Activated CD8-positive, alpha-beta memory T cell treated with anti-CD3 and anti-CD28 coated beads for 1 hour (primary cell): Measurements from ENCODE around the gene SGCD.

Experiments used
- DNase-seq, 2 donors: peaks; one replicate each; pipeline ENCODE4 v3.0.0-alpha.2; 2020; ENCODE audit warnings: low read depth in 1 of 2; ENCODE audit errors: extremely low read depth in 1 of 2

Gene SGCD

GRCh38 chr5:156755421-156756087, 428.6 kb downstream of the SGCD start:
- no peak for DNase-seq

- no peak for DNase-seq
These were observed 431.2 kb downstream of the SGCD start for GRCh38 chr5:156758011-156758791.

GRCh38 chr5:156759156-156759555, 432.2 kb downstream of the SGCD start:
- no peak for DNase-seq

GRCh38 chr5:156762771-156763170, 435.8 kb downstream of the SGCD start:
- DNase-seq: no peak

- DNase-seq: no peak
These were observed 437.4 kb downstream of the SGCD start for GRCh38 chr5:156764176-156764971.

GRCh38 chr5:156774273-156774672, 447.3 kb downstream of the SGCD start:
- no peak for DNase-seq

GRCh38 chr5:156778139-156778706, 451.3 kb downstream of the SGCD start:
- no peak for DNase-seq

- DNase-seq: no peak
These were observed 451.8 kb downstream of the SGCD start for GRCh38 chr5:156778752-156779151.

GRCh38 chr5:156779436-156779835, 452.5 kb downstream of the SGCD start:
- DNase-seq: no peak

- DNase-seq: no peak
These were observed 456.1 kb downstream of the SGCD start for GRCh38 chr5:156783092-156783491.

GRCh38 chr5:156794687-156795086, 467.7 kb downstream of the SGCD start:
- DNase-seq: no peak

GRCh38 chr5:156798201-156798600, 471.2 kb downstream of the SGCD start:
- no peak for DNase-seq

- DNase-seq: no peak
These were observed 472.2 kb downstream of the SGCD start for GRCh38 chr5:156799171-156799570.

GRCh38 chr5:156800929-156801328, 474.0 kb downstream of the SGCD start:
- no peak for DNase-seq

GRCh38 chr5:156802501-156802900, 475.5 kb downstream of the SGCD start:
- DNase-seq: no peak

- DNase-seq: no peak
These were observed 476.4 kb downstream of the SGCD start for GRCh38 chr5:156803404-156803803.

GRCh38 chr5:156812959-156813358, 486.0 kb downstream of the SGCD start:
- no peak for DNase-seq

GRCh38 chr5:156815988-156816599, 489.1 kb downstream of the SGCD start:
- DNase-seq: no peak
